Activated CD8-positive, alpha-beta memory T cell treated with anti-CD3 and anti-CD28 coated beads, Interleukin-2, amount 50 U/mL, for 4 hours (primary cell): ENCODE results near the gene TFDP1.
"Not testable (repeated sequence)": the region's sequence is repeated elsewhere in the genome, so short reads cannot be mapped to it uniquely, and the experiment has no call there.

Source experiments
- DNase-seq: peaks from one replicate; pipeline ENCODE4 v3.0.0-alpha.2; 2020

The TFDP1 gene

DNA sequence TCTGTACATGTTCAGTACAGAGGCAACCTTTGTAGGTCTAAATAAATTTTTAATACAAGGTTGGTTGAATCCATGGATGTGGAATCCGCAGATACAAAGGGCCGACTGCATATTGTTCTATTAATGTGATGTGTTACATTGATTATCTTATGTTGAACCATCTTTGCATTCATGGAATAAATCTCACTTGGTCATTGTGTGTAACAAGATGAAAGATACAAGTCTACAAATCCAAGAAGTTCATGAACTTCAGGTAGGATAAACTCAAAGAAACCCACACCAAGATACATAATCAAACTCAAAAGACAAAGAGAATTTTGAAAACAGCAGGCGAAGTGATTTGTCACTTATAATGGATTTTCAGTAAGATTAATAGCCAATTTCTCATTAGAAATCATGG is 8.0 kb upstream of the TFDP1 start:
- DNase-seq, result no peak

DNA sequence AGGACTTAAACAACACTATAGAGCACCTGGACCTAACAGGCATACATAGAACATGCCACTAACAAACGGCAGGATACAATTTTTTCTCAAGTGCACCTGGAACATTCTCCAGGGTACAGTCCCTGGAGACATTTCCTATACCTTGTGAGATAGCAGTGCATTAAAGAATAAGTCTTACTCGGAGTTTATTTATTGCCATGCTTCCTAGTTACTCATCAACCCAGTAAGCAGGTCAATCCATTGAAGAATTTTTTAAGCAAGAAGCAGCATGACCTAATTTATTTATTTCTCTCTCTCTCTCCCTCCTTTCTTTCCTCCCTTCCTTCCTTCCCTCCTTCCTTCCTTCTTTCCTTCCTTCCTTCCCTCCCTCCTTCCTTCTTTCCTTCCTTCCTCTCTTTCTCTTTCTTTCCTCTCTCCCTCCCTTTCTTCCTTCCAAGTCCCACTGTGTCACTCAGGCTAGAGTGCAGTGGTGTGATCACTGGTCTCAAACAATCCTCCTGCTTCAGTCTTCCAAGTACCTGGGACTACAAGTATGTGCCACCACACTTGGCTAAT is 6.6 kb upstream of the TFDP1 start:
- no peak for DNase-seq

DNA sequence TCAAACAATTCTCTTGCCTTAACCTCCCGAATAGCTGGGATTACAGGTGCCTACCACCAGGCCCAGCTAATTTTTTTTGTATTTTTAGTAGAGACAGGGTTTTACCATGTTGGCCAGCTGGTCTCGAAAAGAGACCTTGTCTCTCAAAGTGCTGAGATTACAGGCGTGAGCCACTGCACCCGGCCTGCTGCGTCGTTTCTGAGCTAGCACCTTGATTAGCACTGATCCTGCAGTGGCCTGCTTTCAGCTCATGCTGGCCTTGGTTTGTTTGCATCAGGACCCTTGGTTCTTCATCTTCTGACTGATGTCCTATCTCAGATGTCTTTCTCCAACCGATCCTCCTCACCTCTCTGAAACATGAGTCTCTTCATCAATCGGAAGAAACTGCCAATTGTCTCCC is 4.9 kb upstream of the TFDP1 start:
- DNase-seq, result no peak

DNA sequence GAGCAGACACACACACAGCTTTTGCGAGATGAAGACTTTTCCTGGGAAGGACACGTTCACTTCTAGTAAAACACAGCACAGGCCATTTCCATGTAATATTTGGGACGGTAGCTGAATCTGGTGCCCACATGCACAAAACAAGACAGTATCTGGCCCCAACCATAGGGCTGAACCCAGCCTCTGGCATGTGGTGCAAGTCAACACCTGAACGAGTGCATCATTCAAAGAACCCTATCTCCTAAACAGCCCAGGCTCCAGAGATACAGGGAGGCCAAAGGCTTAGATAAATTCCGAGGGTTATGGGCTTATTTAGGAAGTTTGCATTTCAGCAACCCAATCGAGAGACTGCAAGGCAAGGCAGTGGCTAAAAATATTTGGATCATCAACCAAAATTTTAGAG is 2.7 kb upstream of the TFDP1 start:
- no peak for DNase-seq

DNA sequence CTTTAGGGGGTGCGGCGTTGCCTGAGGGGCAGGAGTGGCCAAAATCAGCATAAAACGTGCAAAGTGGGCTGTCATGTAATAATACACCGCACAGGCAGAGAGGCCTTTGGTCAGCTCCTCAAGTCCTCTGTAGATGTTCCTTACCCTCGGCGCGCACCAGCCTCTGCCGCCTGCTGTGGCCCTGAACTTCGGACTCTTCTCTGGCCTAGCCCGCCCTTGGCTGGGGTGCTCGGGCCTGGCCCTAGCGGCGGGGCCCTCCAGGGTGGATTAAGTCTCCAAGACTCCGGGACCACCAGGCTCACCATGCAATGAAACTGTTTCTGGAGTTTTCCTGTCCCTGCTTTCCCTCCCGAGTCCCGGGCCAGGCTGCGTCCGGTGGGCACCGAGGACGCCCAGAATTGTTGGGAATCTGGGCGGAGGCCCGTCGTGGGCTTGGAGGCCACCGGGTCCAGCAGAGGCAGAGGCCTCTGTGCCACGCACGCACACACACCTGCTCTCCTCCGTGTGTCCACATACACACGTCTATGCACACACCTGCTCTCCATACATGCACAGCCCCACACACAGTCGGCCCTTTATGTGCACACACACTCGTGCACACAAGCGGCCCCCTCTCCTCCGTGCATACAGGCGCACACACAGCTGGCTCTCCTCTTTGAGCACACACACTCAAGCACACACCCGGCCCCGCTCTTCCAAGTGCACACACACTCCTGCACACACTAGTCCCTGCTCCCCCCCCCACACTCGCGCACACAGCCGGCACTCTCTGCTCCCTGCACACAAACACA is 1.5 kb upstream of the TFDP1 start:
- no peak for DNase-seq

DNA sequence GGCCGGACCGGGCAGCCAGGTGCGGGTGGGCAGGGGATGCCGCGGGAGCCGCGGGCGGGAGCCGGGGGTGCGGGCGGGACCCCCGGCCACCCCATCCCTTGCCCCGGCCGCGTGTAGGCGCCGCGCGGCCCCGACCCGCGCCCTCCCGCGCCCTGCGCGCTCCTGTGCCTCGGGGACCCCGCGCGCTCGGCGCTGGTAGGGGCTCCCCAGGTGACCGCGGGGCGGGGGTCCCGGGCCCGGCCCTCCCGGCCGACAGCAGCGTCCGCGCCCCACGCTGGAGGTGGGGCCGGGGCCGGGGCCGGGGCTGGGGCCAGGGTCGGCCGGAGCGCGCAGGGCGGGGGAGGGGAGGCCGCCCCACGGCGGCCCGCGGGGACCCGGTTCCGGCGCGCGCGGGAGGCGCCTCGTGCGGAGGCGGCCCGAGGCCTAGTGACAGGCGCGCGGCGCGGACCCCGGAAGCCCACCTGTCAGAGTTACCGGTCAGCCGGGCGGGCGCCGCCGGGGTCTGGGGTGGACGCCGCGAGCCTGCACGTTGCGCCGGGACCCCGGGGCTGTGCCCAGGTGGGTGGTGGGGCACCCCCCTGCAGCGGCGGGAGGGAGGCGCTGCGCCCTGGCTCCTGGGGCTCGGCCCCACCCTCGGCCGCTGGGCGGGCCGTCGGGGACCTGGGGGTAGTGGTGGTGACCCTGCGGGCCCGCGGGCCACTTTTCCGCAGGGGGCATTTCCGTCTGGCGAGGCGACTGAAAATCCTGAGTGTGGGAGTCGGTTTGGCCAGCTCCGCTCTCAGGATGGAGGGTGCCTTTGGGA is 518 bp downstream of the TFDP1 start:
- no peak for DNase-seq

DNA sequence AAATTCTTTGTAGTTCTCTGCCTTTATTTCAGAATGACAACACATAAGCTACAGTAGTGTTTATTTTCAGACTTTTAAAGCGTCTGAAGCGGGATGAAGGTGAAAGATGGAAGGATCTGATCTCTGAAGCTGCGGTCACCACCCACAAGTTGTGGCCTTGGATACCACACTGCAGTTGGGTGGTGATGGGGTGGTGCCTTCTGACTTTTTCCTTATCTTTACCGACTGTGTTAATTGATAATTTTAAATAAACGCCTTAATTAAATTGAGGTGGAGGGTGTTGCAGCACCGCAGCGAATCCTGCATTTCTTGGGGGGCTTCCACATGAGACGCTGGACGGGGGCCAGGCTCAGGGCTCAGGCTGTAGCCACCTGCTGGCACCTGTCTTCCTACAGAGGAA is 1.3 kb downstream of the TFDP1 start:
- DNase-seq, result no peak

DNA sequence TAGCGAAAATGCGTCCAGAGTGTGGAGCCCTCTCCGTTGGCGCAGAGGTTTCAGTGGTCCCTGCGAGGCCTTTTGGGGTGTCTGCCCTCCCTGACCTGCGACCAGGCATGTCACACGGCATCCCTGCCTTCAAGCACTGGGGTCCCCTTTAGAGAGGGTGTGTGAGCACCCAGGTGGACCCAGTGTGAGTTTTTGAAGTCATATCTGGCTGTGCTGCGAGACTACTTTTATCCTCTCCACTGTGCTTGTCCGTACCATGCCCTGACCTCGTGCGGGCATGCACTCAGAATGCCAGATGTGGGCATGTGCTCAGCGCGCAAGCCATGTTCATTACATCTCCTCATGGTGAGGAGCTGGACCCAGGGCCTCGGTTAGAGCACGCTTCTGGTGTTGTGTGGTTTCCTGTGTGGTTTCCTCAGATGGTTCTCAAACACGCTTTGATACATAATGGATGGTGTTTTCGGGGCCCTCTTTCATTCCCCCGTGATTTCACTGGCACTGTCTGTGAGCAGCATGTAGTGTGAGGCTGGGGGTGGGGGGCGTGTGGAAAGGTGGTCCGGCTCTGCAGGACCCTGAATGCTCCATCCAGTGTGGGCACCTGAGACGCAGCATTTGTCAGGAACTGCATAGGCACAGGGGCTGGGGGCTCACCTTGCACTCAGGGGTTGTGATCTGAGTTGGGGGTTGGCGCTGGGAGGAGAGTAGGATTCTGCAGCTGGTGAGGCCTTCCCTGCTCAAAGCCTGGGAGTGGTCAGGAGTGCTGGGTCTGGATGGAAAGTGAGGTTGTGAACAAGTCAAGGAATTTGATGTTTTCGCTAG is 2.3 kb downstream of the TFDP1 start:
- DNase-seq, result no peak

DNA sequence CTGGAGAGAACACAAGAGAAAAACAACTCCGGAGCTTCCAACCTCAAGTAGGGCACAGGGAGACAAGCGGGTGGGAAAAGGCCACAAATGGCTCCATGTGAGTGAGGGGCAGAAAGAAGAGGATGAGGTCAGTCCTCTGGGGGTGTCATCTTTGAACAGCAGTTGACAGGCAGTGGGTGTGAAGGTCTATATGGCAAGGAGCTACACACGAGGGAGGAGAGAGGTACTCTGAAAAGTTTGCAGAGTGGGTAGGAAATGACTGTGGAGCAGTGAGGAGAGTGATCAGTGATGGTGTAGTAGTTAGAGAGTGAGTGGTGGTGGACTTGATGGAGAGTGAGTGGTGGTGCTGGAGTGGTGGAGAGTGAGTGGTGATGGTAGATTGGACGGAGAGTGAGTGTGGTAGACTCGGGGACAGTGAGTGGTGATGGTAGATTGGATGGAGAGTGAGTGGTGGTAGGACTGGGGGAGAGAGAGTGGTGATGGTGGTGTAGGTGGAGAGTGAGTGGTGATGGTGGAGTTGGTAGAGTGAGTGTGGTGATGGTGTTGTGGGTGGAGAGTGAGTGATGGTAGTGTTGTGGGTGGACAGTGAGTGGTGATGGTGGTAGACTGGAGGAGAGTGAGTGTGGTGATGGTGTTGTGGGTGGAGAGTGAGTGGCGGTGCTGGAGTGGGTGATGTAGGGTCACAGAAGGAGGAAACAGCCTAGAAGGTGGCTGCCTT is 4.0 kb downstream of the TFDP1 start:
- no peak for DNase-seq

DNA sequence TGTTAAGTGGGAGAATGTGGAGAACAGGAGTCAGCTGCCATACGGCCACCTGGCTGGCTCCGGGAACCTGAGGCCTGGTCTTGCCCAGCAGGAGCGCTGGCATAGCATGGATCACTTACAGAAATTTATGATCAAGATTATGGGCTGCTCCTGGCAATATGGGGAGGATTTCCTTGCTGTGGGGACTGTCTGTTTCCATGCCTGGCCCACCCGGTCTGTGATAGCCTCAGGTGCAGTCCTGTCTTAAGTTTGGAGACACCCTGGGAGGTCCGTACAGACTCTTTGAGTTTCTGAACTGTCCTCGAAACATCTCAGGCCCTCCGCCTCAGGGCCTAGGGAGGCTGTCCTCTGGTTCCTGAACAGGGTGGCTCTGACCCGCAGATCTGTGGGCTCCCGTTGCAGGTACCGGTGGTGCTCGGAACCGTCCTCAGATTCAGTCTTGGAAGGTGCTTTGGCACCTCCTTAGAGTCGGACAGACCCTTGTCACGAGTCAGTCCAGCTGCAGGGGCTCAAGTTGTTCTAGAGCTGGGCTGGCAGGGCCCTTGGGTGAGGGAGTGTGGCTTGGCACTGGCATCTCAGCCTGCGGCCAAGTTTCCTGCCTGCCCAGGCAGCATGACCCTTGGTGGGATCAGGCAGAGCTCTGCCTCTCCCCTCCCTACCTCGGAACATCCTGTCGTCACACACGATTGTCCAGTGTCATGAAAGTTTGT is 4.9 kb downstream of the TFDP1 start:
- no peak for DNase-seq

DNA sequence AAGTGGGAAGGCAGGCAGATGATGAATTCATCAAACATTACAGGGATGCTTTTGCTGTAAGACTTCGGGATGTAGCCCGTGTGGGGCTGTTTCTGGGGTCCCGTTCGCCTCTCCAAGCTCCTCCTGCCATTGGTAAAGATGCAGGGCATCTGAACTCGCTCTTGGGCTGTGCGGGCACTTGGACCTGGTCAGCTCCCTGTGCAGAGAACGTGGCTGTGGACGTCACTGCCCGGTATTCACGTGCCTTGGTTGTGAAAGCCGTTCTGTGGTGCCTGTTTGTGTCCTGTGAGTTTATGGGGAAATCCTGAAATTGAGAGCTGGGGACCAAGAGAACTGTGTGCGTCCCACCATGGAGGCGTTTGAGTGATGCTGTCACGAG is 5.4 kb downstream of the TFDP1 start:
- no peak for DNase-seq

DNA sequence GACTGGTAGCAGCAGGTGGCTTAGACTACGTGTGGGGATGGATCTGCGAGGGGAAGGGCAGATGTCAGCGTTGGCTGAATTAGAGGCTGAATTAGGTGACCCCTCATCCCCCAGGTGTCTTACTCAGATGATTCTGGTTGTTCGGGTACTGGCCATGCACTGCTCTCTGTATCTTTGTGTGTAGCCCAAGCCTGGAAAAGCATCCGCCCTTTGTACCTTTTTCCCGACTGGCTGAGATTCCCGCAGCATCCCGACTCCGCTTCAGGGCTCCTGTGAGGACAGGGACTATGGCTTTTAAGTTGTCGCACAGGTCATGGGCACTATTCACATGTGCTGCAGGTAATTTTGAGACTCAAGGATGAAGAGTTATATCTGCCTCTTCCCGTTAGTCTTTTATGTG is 7.2 kb downstream of the TFDP1 start:
- DNase-seq, result no peak

DNA sequence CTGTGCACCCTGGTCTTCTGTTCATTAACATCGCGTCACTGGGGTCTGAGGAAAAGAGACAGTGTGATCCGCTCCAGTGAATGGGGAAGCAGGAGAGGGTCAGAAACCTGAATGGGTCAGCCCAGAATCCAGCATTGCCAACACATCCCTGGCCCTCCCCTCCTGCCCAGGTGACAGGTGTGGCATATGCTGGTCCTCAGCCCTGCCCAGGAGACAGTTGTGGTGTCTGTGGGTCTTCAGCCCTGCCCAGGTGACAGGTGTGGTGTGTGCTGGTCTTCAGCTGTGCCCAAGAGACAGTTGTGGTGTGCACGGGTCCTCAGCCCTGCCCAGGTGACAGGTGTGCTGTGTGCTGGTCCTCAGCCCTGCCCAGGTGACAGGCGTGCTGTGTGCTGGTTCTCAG is 8.0 kb downstream of the TFDP1 start:
- DNase-seq, result no peak

DNA sequence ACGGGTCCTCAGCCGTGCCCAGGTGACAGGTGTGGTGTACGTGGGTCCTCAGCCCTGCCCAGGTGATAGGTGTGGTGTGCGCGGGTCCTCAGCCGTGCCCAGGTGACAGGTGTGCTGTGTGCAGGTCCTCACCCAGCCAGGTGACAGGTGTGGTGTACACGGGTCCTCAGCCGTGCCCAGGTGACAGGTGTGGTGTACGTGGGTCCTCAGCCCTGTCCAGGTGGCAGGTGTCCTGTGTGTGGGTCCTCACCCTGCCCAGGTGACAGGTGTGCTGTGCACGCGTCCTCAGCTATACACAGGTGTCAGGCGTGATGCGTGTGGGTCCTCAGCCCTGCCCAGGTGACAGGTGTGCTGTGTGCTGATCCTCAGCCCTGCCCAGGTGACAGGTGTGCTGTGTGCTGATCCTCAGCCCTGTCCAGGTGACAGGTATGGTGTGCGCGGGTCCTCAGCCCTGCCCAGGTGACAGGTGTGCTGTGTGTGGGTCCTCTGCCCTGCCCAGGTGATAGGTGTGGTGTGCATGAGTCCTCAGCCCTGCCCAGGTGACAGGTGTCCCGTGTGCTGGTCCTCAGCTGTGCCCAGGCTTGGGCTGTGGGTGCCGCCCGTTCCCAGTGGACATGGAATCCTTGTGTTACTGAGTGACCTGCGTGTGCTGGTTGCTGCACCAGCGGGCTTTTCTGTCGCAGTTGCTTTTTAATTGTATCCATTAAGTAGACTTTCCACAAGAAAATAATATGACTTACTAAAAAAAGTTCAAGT is 9.7 kb downstream of the TFDP1 start:
- not testable (repeated sequence) for DNase-seq

DNA sequence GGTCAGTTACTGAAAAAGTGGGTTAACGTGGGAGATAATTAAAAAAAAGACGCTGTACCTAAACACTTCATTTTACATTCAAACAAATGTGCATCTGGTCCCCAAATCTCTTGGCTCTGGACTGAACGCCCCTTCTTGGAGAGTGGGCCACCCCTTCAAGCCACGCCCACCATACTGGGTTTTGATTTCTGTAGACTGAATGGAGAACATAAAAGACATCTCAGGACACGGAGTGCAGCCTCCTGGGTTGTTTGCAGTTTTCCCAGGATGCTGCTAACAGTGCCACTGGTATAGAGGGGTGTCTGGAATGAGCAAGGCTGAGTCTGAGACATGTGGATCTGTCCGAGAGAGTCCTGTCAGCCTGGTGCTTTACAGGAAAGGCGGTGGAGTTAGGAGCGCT is 10.6 kb downstream of the TFDP1 start:
- no peak for DNase-seq

DNA sequence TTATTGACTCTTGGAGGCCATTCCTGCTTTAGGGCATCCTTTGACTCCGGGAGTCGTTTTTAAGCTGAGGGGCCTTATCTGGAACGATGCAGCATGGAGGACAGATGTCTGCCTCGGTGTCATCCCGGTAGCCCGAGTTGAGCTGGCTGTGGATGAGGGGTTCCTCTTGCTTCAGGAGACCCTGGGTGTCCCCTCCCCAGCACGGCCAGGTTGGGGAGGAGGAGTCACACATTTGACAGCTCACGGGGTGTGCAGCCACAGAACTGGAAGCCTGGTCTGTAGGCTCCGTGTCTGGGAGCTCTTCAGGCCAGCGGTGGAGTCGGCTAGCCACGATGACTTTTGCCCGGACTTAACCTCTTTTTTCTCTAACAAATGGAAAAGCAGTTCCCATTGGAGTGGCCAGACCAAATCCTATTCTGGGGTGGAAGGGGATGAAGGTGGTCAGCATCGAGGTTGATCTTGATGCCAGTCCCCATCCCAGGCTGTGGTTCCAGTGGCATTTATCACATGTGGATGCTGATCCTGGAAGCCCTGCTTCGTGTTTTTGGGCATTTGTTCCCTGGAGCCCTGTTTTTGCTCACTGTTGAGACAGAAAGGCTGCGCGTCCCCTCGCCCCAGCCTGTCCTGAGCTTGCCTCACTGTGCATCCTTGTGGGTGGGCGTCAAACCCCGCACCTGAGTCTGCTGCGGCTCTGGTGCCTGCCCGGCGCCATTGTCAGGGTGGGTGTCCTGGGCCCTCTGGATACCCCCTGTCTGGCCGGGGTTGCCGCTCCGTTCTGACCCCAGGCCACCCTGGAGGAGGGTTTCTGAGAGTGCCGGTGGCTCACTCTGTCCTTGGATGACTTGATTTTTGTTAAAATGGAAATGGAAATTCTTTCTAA is 12.0 kb downstream of the TFDP1 start:
- peak; percentile 14 for DNase-seq

DNA sequence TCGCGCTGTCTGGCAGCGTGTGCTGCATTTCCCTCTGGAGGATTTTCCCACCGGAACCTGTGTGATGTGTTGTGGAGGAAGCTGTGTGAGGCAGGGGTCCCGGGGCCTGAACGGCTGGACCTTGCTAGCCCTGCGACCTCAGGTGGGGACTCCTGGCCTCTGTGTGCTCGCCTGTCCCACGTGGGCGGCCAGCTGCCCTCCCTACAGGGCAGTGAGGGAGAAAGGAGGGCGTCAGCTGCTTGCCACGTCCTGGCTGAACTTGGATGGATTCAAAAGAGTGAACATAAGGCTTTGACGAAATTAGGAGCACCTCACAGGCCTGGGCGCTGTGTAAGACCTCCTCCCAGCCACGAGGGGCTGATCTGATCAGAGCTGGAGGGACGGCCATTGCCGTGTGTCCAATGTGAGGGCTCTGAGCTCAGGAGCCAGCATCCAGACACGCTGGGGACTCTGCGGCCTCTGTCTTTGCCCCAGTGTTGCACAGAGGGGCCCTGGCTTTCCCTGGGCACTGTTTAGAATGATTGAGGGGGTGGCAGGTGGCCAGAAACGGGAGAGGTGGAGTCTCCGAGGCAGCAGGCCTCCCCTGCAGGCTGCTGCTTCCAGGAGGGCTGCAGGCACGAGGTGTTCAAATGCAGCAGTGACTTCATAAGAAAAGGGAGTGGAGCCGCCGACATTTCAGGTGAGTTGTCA is 13.0 kb downstream of the TFDP1 start:
- peak; percentile 7 for DNase-seq

DNA sequence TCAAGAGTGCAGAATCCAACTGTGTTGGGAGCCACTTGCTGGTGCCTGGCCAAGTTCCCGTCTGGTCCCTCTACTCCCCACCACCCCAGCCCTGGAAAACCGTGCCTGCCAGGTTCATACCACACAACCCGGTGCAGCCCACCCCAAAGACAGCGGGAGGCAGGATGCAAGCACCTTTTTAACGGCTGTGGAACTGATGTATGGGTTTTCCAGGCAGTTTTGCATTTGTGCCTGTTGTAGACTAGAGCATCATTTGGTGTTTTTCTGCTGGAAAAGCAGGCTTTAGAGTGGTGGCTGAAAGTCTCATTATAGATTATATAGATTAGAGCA is 13.5 kb downstream of the TFDP1 start:
- no peak for DNase-seq

DNA sequence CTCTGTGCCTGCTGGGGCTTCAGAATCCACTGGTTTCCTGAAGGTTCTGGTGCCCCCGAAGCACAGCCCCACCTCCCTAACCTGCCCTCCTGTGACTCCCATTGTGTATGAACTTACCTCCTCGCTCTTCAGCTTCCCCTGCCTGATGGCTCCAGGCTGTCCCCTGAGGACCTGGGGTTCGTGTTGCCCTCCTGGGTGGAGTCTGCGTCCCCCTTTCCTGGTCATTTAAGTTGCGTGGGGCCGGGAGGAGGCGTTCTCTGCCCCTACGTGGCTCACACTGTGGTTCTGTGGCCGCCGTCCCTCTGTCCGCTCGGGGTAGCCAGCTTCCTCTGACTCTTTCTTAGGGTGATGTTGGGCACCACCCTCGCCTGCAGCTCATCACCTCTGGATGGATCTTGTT is 13.9 kb downstream of the TFDP1 start:
- peak; percentile 5 for DNase-seq

DNA sequence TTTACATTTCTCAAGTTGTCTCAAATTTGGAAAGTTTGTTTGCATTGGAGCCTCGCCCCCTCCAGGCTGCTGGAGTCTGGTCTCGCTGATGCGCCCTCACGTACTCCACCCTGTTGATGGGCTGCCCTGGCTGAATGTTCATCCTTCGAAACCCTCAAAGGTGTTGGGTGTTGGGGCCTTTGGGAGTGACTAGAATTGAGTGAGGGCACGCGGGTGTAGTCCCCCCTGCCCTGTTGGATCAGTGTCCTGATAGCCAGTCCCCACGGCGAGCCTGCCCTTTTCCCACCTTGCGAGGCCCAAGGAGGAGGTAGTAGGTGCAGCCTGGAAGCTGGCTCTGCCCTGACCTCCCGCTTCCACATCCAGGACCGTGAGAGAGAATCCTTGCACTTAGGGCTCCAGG is 14.8 kb downstream of the TFDP1 start:
- peak; percentile 1 for DNase-seq
